PFSK-1 (cell line): Measurements from ENCODE around the gene STK35.

Source experiments
- POLR2AphosphoS5 ChIP-seq: IDR thresholded peaks from 2 replicates; pipeline ENCODE4 v1.6.1; 2012; ENCODE audit warnings: low read depth, mild to moderate bottlenecking, control low read depth, low read length, moderate library complexity
- REST ChIP-seq, 2 experiments: IDR thresholded peaks; 2 replicates each; pipeline versions ENCODE4 v1.6.1 to v1.8.0; 2011 to 2012; ENCODE audit warnings: low read depth in 2 of 2, low read length in 2 of 2, control low read depth in 1 of 2, inconsistent platforms in 1 of 2, mild to moderate bottlenecking in 1 of 2, moderate library complexity in 1 of 2; ENCODE audit not compliant: insufficient read depth in 1 of 2
- TAF1 ChIP-seq: IDR thresholded peaks from 2 replicates; pipeline ENCODE4 v1.6.1; 2012; ENCODE audit warnings: low read length, control low read depth, borderline replicate concordance; ENCODE audit not compliant: insufficient read depth

DNA sequence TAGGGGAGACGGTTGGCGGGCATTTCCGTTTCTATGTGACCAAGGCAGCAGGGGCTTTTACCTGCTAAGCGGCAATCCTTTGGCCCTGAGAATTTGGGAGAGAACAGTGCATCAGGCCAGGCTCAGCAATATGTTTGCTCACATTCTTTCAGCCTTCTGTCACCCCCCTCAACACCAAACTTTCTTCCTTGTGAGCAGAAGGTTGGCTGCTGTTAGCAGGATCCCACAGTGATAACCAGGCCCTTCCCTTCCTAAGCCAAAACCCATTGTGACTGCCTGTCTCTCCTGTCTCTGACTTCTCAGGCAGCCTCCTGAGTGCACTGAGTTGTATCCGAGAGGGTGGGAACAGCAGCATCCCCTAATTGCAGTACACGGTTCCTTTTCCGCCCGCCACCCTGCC, 43.7 kb downstream of the STK35 start:
- TF ChIP-seq TAF1 (no peak), REST (IDR thresholded peaks at IDR 0.05; ENCODE audit: insufficient read depth in 1 of 2, low read depth in 2 of 2, low read length in 2 of 2) (no peak), POLR2AphosphoS5 (no peak)
